ENCODE data around the gene PHAF1.

GRCh38 chr16:67192781-67193361 lies 83.1 kb downstream of the PHAF1 start:
- TF ChIP-seq CTCF (IDR thresholded peaks at IDR 0.05; ENCODE audit: insufficient read depth, low read length): no peak
- no peak for TF ChIP-seq GABPA (IDR thresholded peaks at IDR 0.05; ENCODE audit: low read depth)
- TF ChIP-seq SPI1 (IDR thresholded peaks at IDR 0.05; ENCODE audit: borderline replicate concordance, low read depth): no peak
- TF ChIP-seq POLR2AphosphoS5 (IDR thresholded peaks at IDR 0.05; ENCODE audit: low read depth): no peak

All from HL-60 (cell line).